Mesenchymal stem cell (in vitro differentiated cells and primary cell): ENCODE results near the gene VRK3.

Source experiments
- DNase-seq: peaks from one replicate; pipeline ENCODE4 v3.0.0-alpha.2; 2013
- H2AFZ ChIP-seq: one replicate; pipeline ENCODE4 v1.6.1; 2013; ENCODE audit warnings: low read depth, mild to moderate bottlenecking, control low read depth, inconsistent platforms, low read length, moderate library complexity
- H2AK5ac ChIP-seq: 2 replicates; pipeline ENCODE4 v1.6.1; 2013; ENCODE audit warnings: low read length, moderate library complexity, mild to moderate bottlenecking, inconsistent platforms; ENCODE audit not compliant: severe bottlenecking
- H2BK120ac ChIP-seq: one replicate; pipeline ENCODE4 v1.6.1; 2013; ENCODE audit warnings: low read depth, mild to moderate bottlenecking, inconsistent platforms, low read length, moderate library complexity
- H2BK12ac ChIP-seq, 2 experiments: one replicate each; pipeline ENCODE4 v1.6.1; 2013; ENCODE audit warnings: inconsistent platforms in 2 of 2, low read length in 2 of 2, mild to moderate bottlenecking in 2 of 2, moderate library complexity in 2 of 2, control low read depth in 1 of 2
- H2BK15ac ChIP-seq: one replicate; pipeline ENCODE4 v1.6.1; 2013; ENCODE audit warnings: mild to moderate bottlenecking, low read depth, inconsistent platforms; ENCODE audit not compliant: poor library complexity, severe bottlenecking
- H2BK5ac ChIP-seq: 2 replicates; pipeline ENCODE4 v1.6.1; 2013; ENCODE audit warnings: low read depth, mild to moderate bottlenecking, low read length, control low read depth, inconsistent platforms; ENCODE audit not compliant: poor library complexity, severe bottlenecking
- H3K14ac ChIP-seq, 2 experiments: one replicate each; pipeline ENCODE4 v1.6.1; 2013; ENCODE audit warnings: inconsistent platforms in 2 of 2, low read length in 2 of 2, control low read depth in 1 of 2, mild to moderate bottlenecking in 1 of 2, moderate library complexity in 1 of 2
- H3K18ac ChIP-seq, 2 experiments: one replicate each; pipeline ENCODE4 v1.6.1; 2013; ENCODE audit warnings: inconsistent platforms in 2 of 2, low read length in 2 of 2, control low read depth in 1 of 2, low read depth in 1 of 2, mild to moderate bottlenecking in 1 of 2
- H3K23ac ChIP-seq, 2 experiments: one replicate each; pipeline ENCODE4 v1.6.1; 2013; ENCODE audit warnings: inconsistent platforms in 2 of 2, low read length in 2 of 2, mild to moderate bottlenecking in 2 of 2, moderate library complexity in 2 of 2, control low read depth in 1 of 2
- H3K27ac ChIP-seq: 2 replicates; pipeline ENCODE4 v1.5.1; 2013; ENCODE audit warnings: mild to moderate bottlenecking, moderate library complexity, low read length, control low read depth, inconsistent platforms; ENCODE audit not compliant: poor library complexity, severe bottlenecking
- H3K27me3 ChIP-seq, 2 experiments: 2 replicates each; pipeline versions ENCODE4 v1.6.1 to v1.7.0; 2013; ENCODE audit warnings: low read length in 2 of 2, mild to moderate bottlenecking in 2 of 2, moderate library complexity in 2 of 2, control low read depth in 1 of 2, inconsistent platforms in 1 of 2; ENCODE audit not compliant: control insufficient read depth in 1 of 2, insufficient read depth in 1 of 2
- H3K36me3 ChIP-seq, 2 experiments: 2 replicates each; pipeline versions ENCODE4 v1.6.1 to v1.7.0; 2013; ENCODE audit warnings: low read length in 2 of 2, control low read depth in 1 of 2, inconsistent platforms in 1 of 2, low read depth in 1 of 2, mild to moderate bottlenecking in 1 of 2; ENCODE audit not compliant: insufficient read depth in 2 of 2, control insufficient read depth in 1 of 2
- H3K4ac ChIP-seq, 2 experiments: one replicate each; pipeline ENCODE4 v1.6.1; 2013; ENCODE audit warnings: inconsistent platforms in 2 of 2, low read length in 2 of 2, mild to moderate bottlenecking in 2 of 2, moderate library complexity in 2 of 2, control low read depth in 1 of 2, low read depth in 1 of 2
- H3K4me1 ChIP-seq: 2 replicates; pipeline ENCODE4 v1.6.1; 2013; ENCODE audit warnings: low read depth, low read length, control low read depth; ENCODE audit not compliant: control insufficient read depth, insufficient read depth
- H3K4me2 ChIP-seq: 2 replicates; pipeline ENCODE4 v1.6.1; 2013; ENCODE audit warnings: low read length, mild to moderate bottlenecking, inconsistent platforms; ENCODE audit not compliant: poor library complexity, severe bottlenecking
- H3K4me3 ChIP-seq, 2 experiments: 2 replicates each; pipeline versions ENCODE4 v1.5.1 to v1.7.0; 2013; ENCODE audit warnings: low read length in 2 of 2, mild to moderate bottlenecking in 2 of 2, control low read depth in 1 of 2, low read depth in 1 of 2; ENCODE audit not compliant: insufficient read depth in 1 of 2
- H3K79me1 ChIP-seq: replicated peaks from 2 replicates; pipeline ENCODE4 v1.6.1; 2013; ENCODE audit warnings: mild to moderate bottlenecking, control low read depth, low read length, inconsistent platforms; ENCODE audit not compliant: poor library complexity, severe bottlenecking
- H3K9ac ChIP-seq: 2 replicates; pipeline ENCODE4 v1.7.0; 2013; ENCODE audit warnings: mild to moderate bottlenecking, low read length, moderate library complexity
- H3K9me3 ChIP-seq: 2 replicates; pipeline ENCODE4 v1.7.0; 2013; ENCODE audit warnings: mild to moderate bottlenecking, low read length; ENCODE audit not compliant: control insufficient read depth
- H4K8ac ChIP-seq: one replicate; pipeline ENCODE4 v1.6.1; 2013; ENCODE audit warnings: inconsistent platforms, mild to moderate bottlenecking, low read length, moderate library complexity
- H4K91ac ChIP-seq: one replicate; pipeline ENCODE4 v1.6.1; 2013; ENCODE audit warnings: mild to moderate bottlenecking, low read length, inconsistent platforms
- WGBS: methylation state at CpG from one replicate; pipeline ENCODE4 v1.1.7; 2013; ENCODE audit warnings: mixed read lengths; 5-methylcytosine and 5-hydroxymethylcytosine counted together

VRK3 gene

GRCh38 chr19:49978324-49978723 is 46.8 kb downstream of the VRK3 start:
- H2BK5ac ChIP-seq: no peak overlapping the region
- H4K91ac ChIP-seq: no peak overlapping the region
- H3K4me3 ChIP-seq: no peak overlapping the region
- DNase-seq: no peak
- no peaks in the 10 kb centered on the region for H3K27me3 ChIP-seq
- no peak overlapping the region for H2AFZ ChIP-seq
- H3K4me2 ChIP-seq: no peak overlapping the region
- H2BK120ac ChIP-seq: no peak overlapping the region
- H3K36me3 ChIP-seq: peaks cover 26 to 55% of the 10 kb centered on the region in 2 experiments
- WGBS: 89% methylated on average over 11 of the region's 11 CpGs
- no peak overlapping the region for H2AK5ac ChIP-seq
- H2BK12ac ChIP-seq: no peak overlapping the region
- H3K14ac ChIP-seq: no peak overlapping the region
- H4K8ac ChIP-seq: no peak overlapping the region
- H3K4ac ChIP-seq: no peak overlapping the region
- H3K18ac ChIP-seq: no peak overlapping the region
- no peak overlapping the region for H3K9ac ChIP-seq
- no peaks in the 10 kb centered on the region for H3K79me1 ChIP-seq
- no peak overlapping the region for H3K23ac ChIP-seq
- no peaks in the 10 kb centered on the region for H3K4me1 ChIP-seq
- no peak overlapping the region for H3K27ac ChIP-seq
- H2BK15ac ChIP-seq: no peak overlapping the region
- H3K9me3 ChIP-seq: no peaks in the 10 kb centered on the region

- no peak overlapping the region for H2BK120ac ChIP-seq
- no peak overlapping the region for H3K14ac ChIP-seq
- H4K91ac ChIP-seq: no peak overlapping the region
- H3K9me3 ChIP-seq: no peaks in the 10 kb centered on the region
- no peak overlapping the region for H3K27ac ChIP-seq
- no peak overlapping the region for H3K9ac ChIP-seq
- H3K36me3 ChIP-seq: peaks cover 23 to 55% of the 10 kb centered on the region in 2 experiments
- no peak for DNase-seq
- no peaks in the 10 kb centered on the region for H3K4me1 ChIP-seq
- no peak overlapping the region for H3K18ac ChIP-seq
- H3K4ac ChIP-seq: no peak overlapping the region
- H3K23ac ChIP-seq: no peak overlapping the region
- no peak overlapping the region for H3K4me3 ChIP-seq
- H3K4me2 ChIP-seq: no peak overlapping the region
- no peak overlapping the region for H2AFZ ChIP-seq
- H2BK15ac ChIP-seq: no peak overlapping the region
- no peaks in the 10 kb centered on the region for H3K79me1 ChIP-seq
- 92% methylated on average over 18 of the region's 18 CpGs for WGBS
- no peak overlapping the region for H2BK12ac ChIP-seq
- H2AK5ac ChIP-seq: no peak overlapping the region
- H3K27me3 ChIP-seq: peaks cover under 1% of the 10 kb centered on the region in 2 experiments
- no peak overlapping the region for H2BK5ac ChIP-seq
- H4K8ac ChIP-seq: no peak overlapping the region
These were observed 47.3 kb downstream of the VRK3 start for GRCh38 chr19:49977881-49978280.

GRCh38 chr19:49977076-49977475 is 48.1 kb downstream of the VRK3 start:
- no peak overlapping the region for H3K4me2 ChIP-seq
- WGBS: 93% methylated on average over 13 of the region's 13 CpGs
- no peak overlapping the region for H2BK12ac ChIP-seq
- no peak overlapping the region for H3K27ac ChIP-seq
- H3K18ac ChIP-seq: no peak overlapping the region
- H3K23ac ChIP-seq: no peak overlapping the region
- no peak overlapping the region for H2BK5ac ChIP-seq
- no peaks in the 10 kb centered on the region for H3K79me1 ChIP-seq
- H4K91ac ChIP-seq: no peak overlapping the region
- H4K8ac ChIP-seq: no peak overlapping the region
- H3K4ac ChIP-seq: no peak overlapping the region
- H3K9me3 ChIP-seq: no peaks in the 10 kb centered on the region
- peaks cover 23 to 51% of the 10 kb centered on the region in 2 experiments for H3K36me3 ChIP-seq
- no peak for DNase-seq
- no peak overlapping the region for H2BK120ac ChIP-seq
- peaks cover 5 to 8% of the 10 kb centered on the region in 2 experiments for H3K27me3 ChIP-seq
- no peak overlapping the region for H3K14ac ChIP-seq
- no peak overlapping the region for H2AK5ac ChIP-seq
- no peak overlapping the region for H2AFZ ChIP-seq
- no peak overlapping the region for H3K4me3 ChIP-seq
- H2BK15ac ChIP-seq: no peak overlapping the region
- no peaks in the 10 kb centered on the region for H3K4me1 ChIP-seq
- no peak overlapping the region for H3K9ac ChIP-seq

- WGBS: 97% methylated on average over 3 of the region's 3 CpGs
- H3K27me3 ChIP-seq: peaks cover 7 to 14% of the 10 kb centered on the region in 2 experiments
- H4K8ac ChIP-seq: no peak overlapping the region
- H2BK5ac ChIP-seq: no peak overlapping the region
- H3K79me1 ChIP-seq: no peaks in the 10 kb centered on the region
- H3K36me3 ChIP-seq: peaks cover 18 to 45% of the 10 kb centered on the region in 2 experiments
- no peak overlapping the region for H4K91ac ChIP-seq
- no peak overlapping the region for H3K23ac ChIP-seq
- H3K4me1 ChIP-seq: no peaks in the 10 kb centered on the region
- H3K4ac ChIP-seq: no peak overlapping the region
- no peak overlapping the region for H2BK15ac ChIP-seq
- no peak overlapping the region for H3K14ac ChIP-seq
- no peak for DNase-seq
- H2BK12ac ChIP-seq: no peak overlapping the region
- H3K9me3 ChIP-seq: no peaks in the 10 kb centered on the region
- H3K27ac ChIP-seq: no peak overlapping the region
- no peak overlapping the region for H3K4me2 ChIP-seq
- no peak overlapping the region for H2AK5ac ChIP-seq
- H3K18ac ChIP-seq: no peak overlapping the region
- H2AFZ ChIP-seq: no peak overlapping the region
- H2BK120ac ChIP-seq: no peak overlapping the region
- H3K4me3 ChIP-seq: no peak overlapping the region
- H3K9ac ChIP-seq: no peak overlapping the region
These were observed 48.7 kb downstream of the VRK3 start for GRCh38 chr19:49976496-49976895.
